AG09319 (cell line): Measurements from ENCODE around the gene PTOV1.

Experiments used
- DNase-seq: peaks from one replicate; pipeline ENCODE4 v3.0.0-alpha.2; 2010; ENCODE audit warnings: low read depth; ENCODE audit errors: extremely low read depth
- CTCF ChIP-seq: IDR thresholded peaks from 2 replicates; pipeline ENCODE4 v1.5.1; 2011; ENCODE audit warnings: low read depth, mild to moderate bottlenecking, inconsistent platforms, low read length, moderate library complexity

PTOV1 gene

GRCh38 chr19:49873129-49873521, 22.2 kb downstream of the PTOV1 start:
- DNase-seq = no peak
- no peak for TF ChIP-seq CTCF

- no peak for TF ChIP-seq CTCF
- DNase-seq = no peak
Measured at GRCh38 chr19:49873834-49874233, 22.9 kb downstream of the PTOV1 start.

- TF ChIP-seq CTCF = no peak
Measured at GRCh38 chr19:49874503-49875157, 23.7 kb downstream of the PTOV1 start.

GRCh38 chr19:49875177-49875576, 24.2 kb downstream of the PTOV1 start:
- no peak for TF ChIP-seq CTCF
- no peak for DNase-seq

More at GRCh38 chr19:49874503-49875157, 23.7 kb downstream of the PTOV1 start:
- DNase-seq = no peak

- no peak for DNase-seq
- TF ChIP-seq CTCF = no peak
Measured at GRCh38 chr19:49875857-49876421, 25.0 kb downstream of the PTOV1 start.

- TF ChIP-seq CTCF = no peak
- peak; percentile 99 for DNase-seq
Measured at GRCh38 chr19:49876422-49877019, 25.6 kb downstream of the PTOV1 start.
